Measurements from ENCODE around the gene PITPNB.
A peak's percentile ranks its signal among the peaks of the same experiment; 100 is the strongest.

PITPNB gene

GRCh38 chr22:27919222-27919941 lies at the start of gene PITPNB:
TSS of gene PITPNB (minus strand) at chr22:27919256. CDS start at chr22:27919191, 65 bp downstream.
- FAIRE-seq = no peak

GRCh38 chr22:27966168-27967064 lies 47.4 kb upstream of the PITPNB start:
- no peak for FAIRE-seq

GRCh38 chr22:27962268-27963044 lies 43.4 kb upstream of the PITPNB start:
- no peak for FAIRE-seq

- FAIRE-seq = no peak
Observed at GRCh38 chr22:27961680-27962079, 42.6 kb upstream of the PITPNB start.

GRCh38 chr22:27961182-27961581 lies 42.1 kb upstream of the PITPNB start:
- FAIRE-seq = no peak

GRCh38 chr22:27959335-27960090 lies 40.5 kb upstream of the PITPNB start:
- no peak for FAIRE-seq

GRCh38 chr22:27952779-27953178 lies 33.7 kb upstream of the PITPNB start:
- no peak for FAIRE-seq

GRCh38 chr22:27952091-27952490 lies 33.0 kb upstream of the PITPNB start:
- no peak for FAIRE-seq

GRCh38 chr22:27949421-27949820 lies 30.4 kb upstream of the PITPNB start:
- no peak for FAIRE-seq

- FAIRE-seq = no peak
Observed at GRCh38 chr22:27948569-27948968, 29.5 kb upstream of the PITPNB start.

GRCh38 chr22:27947448-27947847 lies 28.4 kb upstream of the PITPNB start:
- no peak for FAIRE-seq

- no peak for FAIRE-seq
Observed at GRCh38 chr22:27941143-27941542, 22.1 kb upstream of the PITPNB start.

- FAIRE-seq = no peak
Observed at GRCh38 chr22:27937453-27937852, 18.4 kb upstream of the PITPNB start.

- no peak for FAIRE-seq
Observed at GRCh38 chr22:27935897-27936296, 16.8 kb upstream of the PITPNB start.

GRCh38 chr22:27934069-27934468 lies 15.0 kb upstream of the PITPNB start:
- no peak for FAIRE-seq

- FAIRE-seq = no peak
Observed at GRCh38 chr22:27933186-27933983, 14.3 kb upstream of the PITPNB start.

- FAIRE-seq = no peak
Observed at GRCh38 chr22:27930331-27931060, 11.4 kb upstream of the PITPNB start.

- FAIRE-seq = no peak
Observed at GRCh38 chr22:27927608-27928007, 8.6 kb upstream of the PITPNB start.

GRCh38 chr22:27925331-27925730 lies 6.3 kb upstream of the PITPNB start:
- FAIRE-seq = peak; percentile 5

GRCh38 chr22:27919942-27920755 lies 1.1 kb upstream of the PITPNB start:
- FAIRE-seq = no peak

All from colon (tissue), 2 donors.